Measurements from ENCODE around the gene EVI5.

The EVI5 gene

DNA sequence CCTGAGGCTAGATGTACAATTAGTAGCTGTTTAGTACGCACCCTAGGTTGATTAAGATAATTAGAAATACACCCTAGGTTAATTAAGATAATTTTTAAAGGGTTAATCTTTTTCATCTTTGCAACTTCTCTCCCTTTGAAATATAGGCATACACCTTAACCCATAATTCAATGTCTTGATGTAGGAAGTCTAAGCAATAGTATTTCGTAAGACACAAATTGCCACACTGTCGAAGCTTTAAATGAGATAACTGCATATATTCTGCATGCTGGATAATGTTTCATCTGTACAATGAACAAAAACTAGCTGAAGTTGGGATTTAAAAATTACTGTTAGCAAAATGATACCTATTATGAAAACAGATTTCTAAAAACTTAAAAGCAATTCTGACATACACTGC is 122.9 kb downstream of the EVI5 start:
- H3K4me1 ChIP-seq (ENCODE audit: insufficient read depth, low read length): no peaks in the 10 kb centered on the region
- H3K27ac ChIP-seq (ENCODE audit: low read length): no peak overlapping the region
- no peak overlapping the region for H2AFZ ChIP-seq (ENCODE audit: low read depth, low read length)
- no peaks in the 10 kb centered on the region for H3K27me3 ChIP-seq (ENCODE audit: insufficient read depth, low read length, poor library complexity)
- H3K36me3 ChIP-seq (ENCODE audit: insufficient read depth, low read length): no peaks in the 10 kb centered on the region
- H3K9me3 ChIP-seq (ENCODE audit: insufficient read depth, low read length, severe bottlenecking): no peaks in the 10 kb centered on the region
- no peaks in the 10 kb centered on the region for H4K20me1 ChIP-seq (ENCODE audit: insufficient read depth, low read length)
- TF ChIP-seq, protein P1, sequence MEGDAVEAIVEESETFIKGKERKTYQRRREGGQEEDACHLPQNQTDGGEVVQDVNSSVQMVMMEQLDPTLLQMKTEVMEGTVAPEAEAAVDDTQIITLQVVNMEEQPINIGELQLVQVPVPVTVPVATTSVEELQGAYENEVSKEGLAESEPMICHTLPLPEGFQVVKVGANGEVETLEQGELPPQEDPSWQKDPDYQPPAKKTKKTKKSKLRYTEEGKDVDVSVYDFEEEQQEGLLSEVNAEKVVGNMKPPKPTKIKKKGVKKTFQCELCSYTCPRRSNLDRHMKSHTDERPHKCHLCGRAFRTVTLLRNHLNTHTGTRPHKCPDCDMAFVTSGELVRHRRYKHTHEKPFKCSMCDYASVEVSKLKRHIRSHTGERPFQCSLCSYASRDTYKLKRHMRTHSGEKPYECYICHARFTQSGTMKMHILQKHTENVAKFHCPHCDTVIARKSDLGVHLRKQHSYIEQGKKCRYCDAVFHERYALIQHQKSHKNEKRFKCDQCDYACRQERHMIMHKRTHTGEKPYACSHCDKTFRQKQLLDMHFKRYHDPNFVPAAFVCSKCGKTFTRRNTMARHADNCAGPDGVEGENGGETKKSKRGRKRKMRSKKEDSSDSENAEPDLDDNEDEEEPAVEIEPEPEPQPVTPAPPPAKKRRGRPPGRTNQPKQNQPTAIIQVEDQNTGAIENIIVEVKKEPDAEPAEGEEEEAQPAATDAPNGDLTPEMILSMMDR (IDR thresholded peaks at IDR 0.05; ENCODE audit: borderline replicate concordance, extremely low read depth, low read length, poor library complexity, severe bottlenecking): no peak
- TF ChIP-seq EZH2 (IDR thresholded peaks at IDR 0.05; ENCODE audit: borderline replicate concordance, low read depth, low read length, severe bottlenecking): no peak
- ATAC-seq (ENCODE audit: insufficient read depth, low read depth) (no peak), DNase-seq (no peak)
- no peak overlapping the region for H3K4me2 ChIP-seq (ENCODE audit: insufficient read depth, low read length)
- H3K9ac ChIP-seq (ENCODE audit: low read depth, low read length): no peak overlapping the region
- no peaks in the 10 kb centered on the region for H3K79me2 ChIP-seq (ENCODE audit: insufficient read depth, low read length)
- no peak overlapping the region for H3K4me3 ChIP-seq (ENCODE audit: low read depth in 1 of 2, low read length in 2 of 2)

DNA sequence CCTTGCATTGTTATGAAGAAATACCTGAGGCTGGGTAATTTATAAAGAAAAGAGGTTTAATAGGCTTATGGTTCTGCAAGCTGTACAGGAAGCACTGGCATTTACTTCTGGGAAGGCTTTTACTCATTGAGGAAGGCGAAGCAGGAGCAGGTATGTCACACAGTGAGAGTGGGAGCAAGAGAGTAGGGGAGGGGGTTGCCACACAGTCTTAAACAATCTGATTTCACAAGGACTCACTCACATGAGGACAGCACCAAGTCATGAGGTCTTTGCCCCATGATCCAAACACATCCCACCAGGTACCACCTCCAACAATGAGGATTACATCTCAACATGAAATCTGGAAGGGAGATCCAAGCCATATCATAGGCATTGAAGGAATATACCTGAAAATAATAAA is 127.2 kb downstream of the EVI5 start:
- Histone ChIP-seq H3K4me1 (ENCODE audit: insufficient read depth, low read length) (no peaks in the 10 kb centered on the region), H3K9ac (ENCODE audit: low read depth, low read length) (no peak overlapping the region), H3K4me2 (ENCODE audit: insufficient read depth, low read length) (no peak overlapping the region), H3K9me3 (ENCODE audit: insufficient read depth, low read length, severe bottlenecking) (peaks cover 27% of the 10 kb centered on the region), H3K27me3 (ENCODE audit: insufficient read depth, low read length, poor library complexity) (no peaks in the 10 kb centered on the region), H3K79me2 (ENCODE audit: insufficient read depth, low read length) (no peaks in the 10 kb centered on the region), H3K4me3 (ENCODE audit: low read depth in 1 of 2, low read length in 2 of 2) (no peak overlapping the region), H4K20me1 (ENCODE audit: insufficient read depth, low read length) (no peaks in the 10 kb centered on the region), H3K27ac (ENCODE audit: low read length) (no peak overlapping the region), H2AFZ (ENCODE audit: low read depth, low read length) (no peak overlapping the region), H3K36me3 (ENCODE audit: insufficient read depth, low read length) (no peaks in the 10 kb centered on the region)
- ATAC-seq (ENCODE audit: insufficient read depth, low read depth): no peak
- DNase-seq: no peak
- TF ChIP-seq EZH2 (IDR thresholded peaks at IDR 0.05; ENCODE audit: borderline replicate concordance, low read depth, low read length, severe bottlenecking): no peak
- TF ChIP-seq, protein P1 (IDR thresholded peaks at IDR 0.05; ENCODE audit: borderline replicate concordance, extremely low read depth, low read length, poor library complexity, severe bottlenecking): no peak

DNA sequence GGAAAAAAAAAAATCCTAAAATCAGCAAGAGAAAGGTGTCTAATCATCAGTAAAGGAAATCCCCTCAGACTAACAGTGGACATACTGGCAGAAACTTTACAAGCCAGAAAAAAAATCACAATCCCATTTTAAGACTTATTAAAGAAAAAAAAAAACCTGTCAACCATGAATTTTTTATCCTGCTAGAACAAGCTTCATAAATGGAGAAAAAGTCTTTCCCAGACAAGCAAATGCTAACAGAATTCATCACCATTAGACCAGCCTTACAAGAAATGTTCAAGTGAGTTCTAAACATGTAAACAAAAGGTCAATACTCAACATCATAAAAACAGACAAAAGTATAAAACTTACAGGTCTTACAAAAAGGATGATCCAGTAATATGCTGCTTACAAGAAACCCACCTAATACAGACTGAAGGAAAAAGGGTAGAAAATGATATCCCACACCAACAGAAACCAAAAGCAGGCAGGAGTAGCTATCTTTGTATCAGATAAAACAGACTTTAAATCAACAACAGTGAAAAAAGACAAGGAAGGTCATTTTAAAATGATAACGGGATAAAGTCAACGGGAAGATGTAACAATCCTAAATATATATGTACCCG is 129.6 kb downstream of the EVI5 start:
- Histone ChIP-seq H3K4me3 (ENCODE audit: low read depth in 1 of 2, low read length in 2 of 2) (no peak overlapping the region), H3K79me2 (ENCODE audit: insufficient read depth, low read length) (no peaks in the 10 kb centered on the region), H3K9ac (ENCODE audit: low read depth, low read length) (no peak overlapping the region), H3K4me1 (ENCODE audit: insufficient read depth, low read length) (no peaks in the 10 kb centered on the region), H3K4me2 (ENCODE audit: insufficient read depth, low read length) (no peak overlapping the region), H4K20me1 (ENCODE audit: insufficient read depth, low read length) (no peaks in the 10 kb centered on the region), H3K27ac (ENCODE audit: low read length) (no peak overlapping the region), H3K9me3 (ENCODE audit: insufficient read depth, low read length, severe bottlenecking) (peaks cover 27% of the 10 kb centered on the region), H3K27me3 (ENCODE audit: insufficient read depth, low read length, poor library complexity) (no peaks in the 10 kb centered on the region), H2AFZ (ENCODE audit: low read depth, low read length) (no peak overlapping the region), H3K36me3 (ENCODE audit: insufficient read depth, low read length) (no peaks in the 10 kb centered on the region)
- no peak for ATAC-seq (ENCODE audit: insufficient read depth, low read depth)
- TF ChIP-seq, protein P1 (IDR thresholded peaks at IDR 0.05; ENCODE audit: borderline replicate concordance, extremely low read depth, low read length, poor library complexity, severe bottlenecking): no peak
- TF ChIP-seq EZH2 (IDR thresholded peaks at IDR 0.05; ENCODE audit: borderline replicate concordance, low read depth, low read length, severe bottlenecking): no peak
- DNase-seq: no peak

Measured in DND-41 (cell line).